Endothelial cell of umbilical vein (primary cell): ENCODE results near the gene HMCN1. TPM values are rescaled to one million over a fixed set of nuclear protein-coding genes. Genes with fewer than 3 reads are reported as not detected.

Experiments used
- BruUV-seq: library from RNA; stranded (reverse); fragments of 400-500 nt; replicated peaks from 2 replicates; lab custom pipeline; 2021; lab: Mats Ljungman, UMichigan
- CTCF ChIA-PET: fragments of 300-600, 350-600 bp; sonication (Branson Sonifier 250); formaldehyde crosslinking; loops from one replicate; lab custom pipeline; 2021; ENCODE audit warnings: antibody characterized with exemption, inconsistent platforms; lab: Charles Lee
- POLR2A ChIA-PET: fragments of 300-600, 350-600 bp; sonication (Branson Sonifier 250); formaldehyde crosslinking; loops from one replicate; lab custom pipeline; 2021; ENCODE audit warnings: antibody characterized with exemption, inconsistent platforms; lab: Charles Lee
- DNase-seq: peaks from one replicate; pipeline ENCODE4 v3.0.0-alpha.2; 2011; ENCODE audit warnings: low read depth, low spot score
- FAIRE-seq: peaks from 2 replicates; lab custom pipeline; 2011; peaks lifted over from hg19 to GRCh38; lab: Jason Lieb, UNC
- H2AFZ ChIP-seq: 2 replicates; pipeline ENCODE4 v1.6.0; 2012; ENCODE audit warnings: low read depth, low read length, control low read depth, inconsistent platforms
- H3K27ac ChIP-seq: 2 replicates; pipeline ENCODE4 v1.5.1; 2011; ENCODE audit warnings: low read depth, mild to moderate bottlenecking, control low read depth, low read length, moderate library complexity; ENCODE audit not compliant: insufficient read depth
- H3K27me3 ChIP-seq, 2 experiments: 2 replicates each; pipeline versions ENCODE4 v1.6.0 to v1.6.1; 2011; ENCODE audit warnings: low read length in 2 of 2, mixed read lengths in 1 of 2; ENCODE audit not compliant: control insufficient read depth in 2 of 2, insufficient read depth in 2 of 2
- H3K36me3 ChIP-seq, 2 experiments: 2 replicates in 1 of 2; 3 replicates in 1 of 2; pipeline ENCODE4 v1.5.1; 2011; ENCODE audit warnings: low read length in 2 of 2, mild to moderate bottlenecking in 1 of 2, moderate library complexity in 1 of 2; ENCODE audit not compliant: control insufficient read depth in 2 of 2, insufficient read depth in 2 of 2; ENCODE audit errors: extremely low read depth in 1 of 2
- H3K4me1 ChIP-seq: 3 replicates; pipeline ENCODE4 v1.5.1; 2011; ENCODE audit warnings: mild to moderate bottlenecking, low read length; ENCODE audit not compliant: control insufficient read depth, insufficient read depth; ENCODE audit errors: extremely low read depth
- H3K4me2 ChIP-seq: 2 replicates; pipeline ENCODE4 v1.6.1; 2011; ENCODE audit warnings: low read length, control low read depth, mixed read lengths; ENCODE audit not compliant: insufficient read depth
- H3K4me3 ChIP-seq, 3 experiments: fragments of 200-600 bp in 1 of 3; sonication (generic), shearing (Covaris generic) in 1 of 3; replicated peaks in 1 of 3; 2 replicates each; pipeline ENCODE4 v1.5.1; 2011 to 2016; ENCODE audit warnings: control low read depth in 3 of 3, low read length in 3 of 3, mild to moderate bottlenecking in 2 of 3, inconsistent platforms in 1 of 3, low read depth in 1 of 3, moderate library complexity in 1 of 3; ENCODE audit not compliant: insufficient read depth in 1 of 3
- H3K79me2 ChIP-seq: 2 replicates; pipeline ENCODE4 v1.6.0; 2012; ENCODE audit warnings: low read length, inconsistent platforms; ENCODE audit not compliant: control insufficient read depth, insufficient read depth
- H3K9ac ChIP-seq: replicated peaks from 2 replicates; pipeline ENCODE3; 2011; ENCODE audit warnings: low read length, control low read depth; ENCODE audit not compliant: insufficient read depth; ENCODE audit errors: extremely low read depth
- H3K9me1 ChIP-seq: replicated peaks from 3 replicates; pipeline ENCODE4 v1.6.0; 2011; ENCODE audit warnings: mild to moderate bottlenecking, low read length; ENCODE audit not compliant: control insufficient read depth, insufficient read depth; ENCODE audit errors: extremely low read depth
- H3K9me3 ChIP-seq: replicated peaks from 2 replicates; pipeline ENCODE4 v1.5.1; 2012; ENCODE audit warnings: low read length, inconsistent platforms; ENCODE audit not compliant: control insufficient read depth, insufficient read depth
- H4K20me1 ChIP-seq: replicated peaks from 2 replicates; pipeline ENCODE3; 2011; ENCODE audit warnings: mild to moderate bottlenecking, low read length; ENCODE audit not compliant: control insufficient read depth, insufficient read depth; ENCODE audit errors: extremely low read depth
- CTCF ChIP-seq, 2 donors: IDR thresholded peaks; 1 replicate in 1 of 2; 2 replicates in 1 of 2; pipeline ENCODE4 v1.5.1; 2011; ENCODE audit warnings: low read length in 2 of 2, mild to moderate bottlenecking in 2 of 2, moderate library complexity in 2 of 2, control low read depth in 1 of 2, inconsistent platforms in 1 of 2, low read depth in 1 of 2; ENCODE audit not compliant: insufficient read depth in 1 of 2; ENCODE audit errors: extremely low read depth in 1 of 2
- EZH2 ChIP-seq: IDR thresholded peaks from 2 replicates; pipeline ENCODE4 v1.6.1; 2012; ENCODE audit warnings: borderline replicate concordance, low read depth, mild to moderate bottlenecking, moderate library complexity, low read length, inconsistent platforms; ENCODE audit not compliant: severe bottlenecking
- FOS ChIP-seq: IDR thresholded peaks from 2 replicates; pipeline ENCODE4 v1.6.1; 2011; ENCODE audit warnings: mild to moderate bottlenecking, low read length, moderate library complexity, borderline replicate concordance; ENCODE audit not compliant: insufficient read depth
- GATA2 ChIP-seq: IDR thresholded peaks from 2 replicates; pipeline ENCODE4 v1.7.0; 2011; ENCODE audit warnings: low read depth, mild to moderate bottlenecking, moderate library complexity, mixed read lengths, low read length; ENCODE audit not compliant: insufficient read length, insufficient read depth
- JUN ChIP-seq: IDR thresholded peaks from 2 replicates; pipeline ENCODE4 v1.6.1; 2011; ENCODE audit warnings: borderline replicate concordance, low read depth; ENCODE audit not compliant: insufficient read length, insufficient read depth
- POLR2A ChIP-seq: IDR thresholded peaks from 2 replicates; pipeline ENCODE4 v1.6.1; 2012; ENCODE audit warnings: low read depth, mild to moderate bottlenecking, control low read depth, low read length
- POLR2AphosphoS5 ChIP-seq: IDR thresholded peaks from 2 replicates; pipeline ENCODE4 v1.6.1; 2012; ENCODE audit warnings: low read depth, mild to moderate bottlenecking, control low read depth, low read length, moderate library complexity; ENCODE audit not compliant: insufficient read depth
- dilution Hi-C: fragments of 300-500 bp; cut with MboI; formaldehyde crosslinking; loops from one replicate; pipeline ENCODE4 v1.15.0; 2019; ENCODE audit warnings: low sequenced_read_pairs; ENCODE audit not compliant: extremely low pct_ligation_motif_present
- intact Hi-C: fragments of 100-400 bp; cut with micrococcal nuclease; formaldehyde crosslinking; loops from one replicate; pipeline ENCODE4 v1.10.0; 2022
- polyA plus RNA-seq, 4 experiments: library from polyadenylated mRNA; depleted of rRNA in 3 of 4; stranded (reverse) in 3 of 4; unstranded in 1 of 4; fragments of >200 nt; gene quantifications; 2 replicates each; pipeline versions ENCODE4 v1.2.1 to v1.2.3, GENCODE V29; 2011 to 2012; ENCODE audit warnings: missing spikeins in 1 of 4
- total RNA-seq: library from RNA; stranded (reverse); gene quantifications from 2 replicates; pipeline ENCODE4 v1.2.3, GENCODE V29; 2021

Gene HMCN1
- total and polyA plus RNA-seq, 2 donors (not counting 3 experiments of a cell fraction or from before 2014, with no cell fraction given) = 10.3 to 16.0 TPM

GRCh38 chr1:185991266-185991665, 257.1 kb downstream of the HMCN1 start:
- H2AFZ ChIP-seq = no peak overlapping the region
- H4K20me1 ChIP-seq = no peaks in the 10 kb centered on the region
- H3K36me3 ChIP-seq = no peaks in the 10 kb centered on the region
- no peaks in the 10 kb centered on the region for H3K79me2 ChIP-seq
- FAIRE-seq (no peak), DNase-seq (no peak)
- ChIA-PET CTCF (interaction anchor here (0.8 kb wide), 1 partner anchor 221 kb away, joined by 3 read pairs; no protein-coding TSS in a partner anchor), POLR2A (no interaction called here)
- no peak overlapping the region for H3K4me3 ChIP-seq
- dilution Hi-C loops (no loop called here), intact Hi-C loops (no loop called here)
- H3K4me2 ChIP-seq = no peak overlapping the region
- no peaks in the 10 kb centered on the region for H3K9me3 ChIP-seq
- no peak overlapping the region for H3K27ac ChIP-seq
- BruUV-seq = no TSS peak
- H3K27me3 ChIP-seq = no peaks in the 10 kb centered on the region
- H3K9ac ChIP-seq = no peak overlapping the region
- no peaks in the 10 kb centered on the region for H3K9me1 ChIP-seq
- TF ChIP-seq GATA2 (no peak), JUN (no peak), CTCF (IDR thresholded peaks at IDR 0.05; ENCODE audit: extremely low read depth in 1 of 2, insufficient read depth in 1 of 2, low read depth in 1 of 2, low read length in 2 of 2) (no peak), POLR2A (no peak), POLR2AphosphoS5 (no peak), FOS (no peak), EZH2 (no peak)
- H3K4me1 ChIP-seq = no peaks in the 10 kb centered on the region
